ENCODE results near the gene TRIM29. TPM values are rescaled to one million over a fixed set of nuclear protein-coding genes. Genes with fewer than 3 reads are reported as not detected.

The TRIM29 gene
- total and polyA plus RNA-seq, 2 experiments from 2014 or later, result 0.28 TPM; not detected in 1

- no peaks in the 10 kb centered on the region for H3K36me3 ChIP-seq (ENCODE audit: insufficient read depth)
- 0 out of 2 replicates have a peak, but pooled peaks cover under 1% of the 10 kb centered on the region for H3K27me3 ChIP-seq (ENCODE audit: insufficient read depth)
- H3K4me3 ChIP-seq, result no peak overlapping the region
- H3K4me1 ChIP-seq (ENCODE audit: insufficient read depth), result no peaks in the 10 kb centered on the region
- H3K27ac ChIP-seq (ENCODE audit: low read depth), result no peak overlapping the region
- Mint-ChIP-seq H3K27ac (no peak overlapping the region), H3K4me1 (peaks cover 4% of the 10 kb centered on the region; the same call in 1 of the 3 replicates), H3K9me3 (no peaks in the 10 kb centered on the region), H3K36me3 (ENCODE audit: low read depth) (no peaks in the 10 kb centered on the region), H3K4me3 (no peak overlapping the region), H3K27me3 (ENCODE audit: insufficient read depth, low read depth, poor library complexity) (peaks cover 3% of the 10 kb centered on the region)
- H3K79me2 ChIP-seq (replicated peaks; ENCODE audit: insufficient read depth), result no peaks in the 10 kb centered on the region
- H3K9me2 ChIP-seq (ENCODE audit: insufficient read depth), result no peaks in the 10 kb centered on the region
- H2AFZ ChIP-seq, result no peak overlapping the region
- no peak overlapping the region for H3K4me2 ChIP-seq
- no peak for DNase-seq (ENCODE audit: low spot score)
- no peaks in the 10 kb centered on the region for H4K20me1 ChIP-seq (replicated peaks; ENCODE audit: insufficient read depth)
- ATAC-seq, result no peak
- TF ChIP-seq POLR2AphosphoS5 (IDR thresholded peaks at IDR 0.05; ENCODE audit: low read depth) (no peak), ZNF331 (CRISPR knock-in tag; IDR thresholded peaks at IDR 0.05; ENCODE audit: low read depth) (no peak), REST (IDR thresholded peaks at IDR 0.05; ENCODE audit: unreplicated experiment) (no peak), STAT1 (IDR thresholded peaks at IDR 0.05; ENCODE audit: unreplicated experiment) (no peak), CTCF (conservative IDR thresholded peaks at IDR 0.05; ENCODE audit: low read depth in 2 of 2) (no peak)
- no peaks in the 10 kb centered on the region for H3F3A ChIP-seq (replicated peaks; ENCODE audit: low read depth)
Measured at GRCh38 chr11:120073196-120073595, 64.7 kb downstream of the TRIM29 start.

GRCh38 chr11:120068114-120068573 lies 69.8 kb downstream of the TRIM29 start:
- no peak for TF ChIP-seq ZNF114 (CRISPR knock-in tag; IDR thresholded peaks at IDR 0.05)
- no peak for TF ChIP-seq EZH2 (IDR thresholded peaks at IDR 0.05; ENCODE audit: low read depth, unreplicated experiment)
- no peak for TF ChIP-seq JUNB (IDR thresholded peaks at IDR 0.05; ENCODE audit: unreplicated experiment)
- no peak for TF ChIP-seq CTCF (conservative IDR thresholded peaks at IDR 0.05; ENCODE audit: low read depth in 2 of 2)
- TF ChIP-seq ETS1 (IDR thresholded peaks at IDR 0.05), result no peak
- TF ChIP-seq STAT1 (IDR thresholded peaks at IDR 0.05; ENCODE audit: unreplicated experiment), result no peak
- H3K4me2 ChIP-seq, result no peak overlapping the region
- no peaks in the 10 kb centered on the region for H3K27me3 ChIP-seq (ENCODE audit: insufficient read depth)
- no peaks in the 10 kb centered on the region for H4K20me1 ChIP-seq (replicated peaks; ENCODE audit: insufficient read depth)
- Mint-ChIP-seq H3K9me3 (no peaks in the 10 kb centered on the region), H3K27me3 (ENCODE audit: insufficient read depth, low read depth, poor library complexity) (peaks cover 12% of the 10 kb centered on the region), H3K36me3 (ENCODE audit: low read depth) (no peaks in the 10 kb centered on the region), H3K4me1 (peaks cover 8% of the 10 kb centered on the region), H3K27ac (no peak overlapping the region), H3K4me3 (no peak overlapping the region)
- no peak overlapping the region for H3K4me3 ChIP-seq
- H3F3A ChIP-seq (replicated peaks; ENCODE audit: low read depth), result no peaks in the 10 kb centered on the region
- DNase-seq (ENCODE audit: low spot score), result no peak
- H3K4me1 ChIP-seq (ENCODE audit: insufficient read depth), result no peaks in the 10 kb centered on the region
- H3K79me2 ChIP-seq (replicated peaks; ENCODE audit: insufficient read depth), result no peaks in the 10 kb centered on the region
- no peak overlapping the region for H2AFZ ChIP-seq
- no peaks in the 10 kb centered on the region for H3K36me3 ChIP-seq (ENCODE audit: insufficient read depth)
- H3K27ac ChIP-seq (ENCODE audit: low read depth), result no peak overlapping the region
- ATAC-seq, result no peak
- H3K9me2 ChIP-seq (ENCODE audit: insufficient read depth), result no peaks in the 10 kb centered on the region
